Tibial artery (tissue), 4 donors: ENCODE data around the gene CMTM4.
"Not testable (repeated sequence)": the region's sequence is repeated elsewhere in the genome, so short reads cannot be mapped to it uniquely, and the experiment has no call there.

Experiments
- DNase-seq, 2 donors: peaks; one replicate each; pipeline ENCODE4 v3.0.0-alpha.2; 2019
- H3K27ac ChIP-seq, 2 donors: fragments of 200-600 bp; sonication (generic) in 1 of 2; 1 replicate in 1 of 2; 2 replicates in 1 of 2; pipeline ENCODE4 v1.5.1; 2018 to 2019; ENCODE audit warnings: mild to moderate bottlenecking in 1 of 2
- H3K27me3 ChIP-seq, 2 donors: fragments of 200-600 bp; sonication (generic) in 1 of 2; one replicate each; pipeline versions ENCODE4 v1.5.1 to v1.6.0; 2016 to 2019
- H3K36me3 ChIP-seq, 3 donors: fragments of 200-600 bp; sonication (generic) in 2 of 3; one replicate each; pipeline ENCODE4 v1.5.1; 2016 to 2019; ENCODE audit warnings: mild to moderate bottlenecking in 2 of 3
- H3K4me1 ChIP-seq, 4 donors: fragments of 200-600 bp; sonication (generic) in 2 of 4; 1 replicate in 3 of 4; 2 replicates in 1 of 4; pipeline ENCODE4 v1.5.1; 2016 to 2019
- H3K4me3 ChIP-seq, 2 donors: fragments of 200-600 bp; sonication (generic) in 1 of 2; 1 replicate in 1 of 2; 2 replicates in 1 of 2; pipeline ENCODE4 v1.5.1; 2018 to 2019; ENCODE audit warnings: mild to moderate bottlenecking in 2 of 2
- H3K9me3 ChIP-seq, 3 donors: fragments of 200-600 bp; sonication (generic) in 1 of 3; one replicate each; pipeline ENCODE4 v1.5.1; 2016 to 2019
- intact Hi-C: fragments of 100-400 bp; cut with DNase I; formaldehyde crosslinking; loops from one replicate; pipeline ENCODE4 v1.15.0; 2023; ENCODE audit warnings: low total_unique reads
- TF ChIP-seq, protein P1 (sequence below), 2 experiments: fragments of 200-600 bp in 1 of 2; fragments of 450-650 bp in 1 of 2; IDR thresholded peaks; one replicate each; pipeline ENCODE4 v1.5.1; 2017 to 2019; ENCODE audit warnings: antibody characterized with exemption in 2 of 2, mild to moderate bottlenecking in 1 of 2, moderate library complexity in 1 of 2

CMTM4 gene

DNA sequence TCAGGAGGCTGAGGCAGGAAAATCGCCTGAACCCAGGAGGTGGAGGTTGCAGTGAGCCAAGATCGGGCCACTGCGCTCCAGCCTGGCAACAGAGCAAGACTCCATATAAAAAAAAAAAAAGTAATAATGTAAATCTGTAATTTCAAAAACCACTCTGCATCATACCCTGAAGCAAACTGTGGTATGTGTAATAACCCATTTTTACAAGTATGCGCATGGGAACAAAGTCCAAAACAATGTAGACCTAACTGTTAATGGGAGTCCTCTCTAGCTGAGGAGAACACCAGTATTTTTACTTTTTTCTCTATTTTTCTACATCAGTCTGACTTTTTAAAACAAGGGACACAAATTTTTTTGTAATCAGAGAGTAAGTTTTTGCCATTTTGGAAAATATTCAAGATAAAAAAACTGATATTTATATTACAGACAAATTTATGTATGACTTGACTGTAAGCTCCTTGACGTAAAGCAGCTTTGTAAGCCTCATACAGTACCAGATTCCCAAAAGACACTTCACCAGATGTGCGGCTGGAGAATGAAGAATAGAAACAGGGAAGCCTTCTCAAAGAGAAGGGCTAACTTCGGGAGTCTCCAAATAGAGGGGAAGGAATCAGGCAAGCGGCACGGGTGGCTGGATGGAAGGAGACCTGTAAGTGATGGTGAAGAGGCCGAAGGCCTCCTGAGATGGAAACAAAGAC, 25.7 kb downstream of the CMTM4 start:
- no peaks in the 10 kb centered on the region for H3K36me3 ChIP-seq
- TF ChIP-seq, protein P1, sequence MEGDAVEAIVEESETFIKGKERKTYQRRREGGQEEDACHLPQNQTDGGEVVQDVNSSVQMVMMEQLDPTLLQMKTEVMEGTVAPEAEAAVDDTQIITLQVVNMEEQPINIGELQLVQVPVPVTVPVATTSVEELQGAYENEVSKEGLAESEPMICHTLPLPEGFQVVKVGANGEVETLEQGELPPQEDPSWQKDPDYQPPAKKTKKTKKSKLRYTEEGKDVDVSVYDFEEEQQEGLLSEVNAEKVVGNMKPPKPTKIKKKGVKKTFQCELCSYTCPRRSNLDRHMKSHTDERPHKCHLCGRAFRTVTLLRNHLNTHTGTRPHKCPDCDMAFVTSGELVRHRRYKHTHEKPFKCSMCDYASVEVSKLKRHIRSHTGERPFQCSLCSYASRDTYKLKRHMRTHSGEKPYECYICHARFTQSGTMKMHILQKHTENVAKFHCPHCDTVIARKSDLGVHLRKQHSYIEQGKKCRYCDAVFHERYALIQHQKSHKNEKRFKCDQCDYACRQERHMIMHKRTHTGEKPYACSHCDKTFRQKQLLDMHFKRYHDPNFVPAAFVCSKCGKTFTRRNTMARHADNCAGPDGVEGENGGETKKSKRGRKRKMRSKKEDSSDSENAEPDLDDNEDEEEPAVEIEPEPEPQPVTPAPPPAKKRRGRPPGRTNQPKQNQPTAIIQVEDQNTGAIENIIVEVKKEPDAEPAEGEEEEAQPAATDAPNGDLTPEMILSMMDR (IDR thresholded peaks at IDR 0.05): no peak
- no peaks in the 10 kb centered on the region for H3K27me3 ChIP-seq
- H3K4me3 ChIP-seq: no peak overlapping the region
- no peak for DNase-seq
- no peak overlapping the region for H3K27ac ChIP-seq
- intact Hi-C loops: no loop called here
- H3K9me3 ChIP-seq: no peaks in the 10 kb centered on the region
- H3K4me1 ChIP-seq: no peaks in the 10 kb centered on the region

- H3K27ac ChIP-seq: no peak overlapping the region
- H3K4me3 ChIP-seq: no peak overlapping the region
- no peaks in the 10 kb centered on the region for H3K9me3 ChIP-seq
- intact Hi-C loops: no loop called here
- TF ChIP-seq, protein P1 (IDR thresholded peaks at IDR 0.05): no peak
- DNase-seq: no peak
- H3K27me3 ChIP-seq: no peaks in the 10 kb centered on the region
- no peaks in the 10 kb centered on the region for H3K4me1 ChIP-seq
- no peaks in the 10 kb centered on the region for H3K36me3 ChIP-seq
Measured at GRCh38 chr16:66668777-66669444, 27.6 kb downstream of the CMTM4 start.

DNA sequence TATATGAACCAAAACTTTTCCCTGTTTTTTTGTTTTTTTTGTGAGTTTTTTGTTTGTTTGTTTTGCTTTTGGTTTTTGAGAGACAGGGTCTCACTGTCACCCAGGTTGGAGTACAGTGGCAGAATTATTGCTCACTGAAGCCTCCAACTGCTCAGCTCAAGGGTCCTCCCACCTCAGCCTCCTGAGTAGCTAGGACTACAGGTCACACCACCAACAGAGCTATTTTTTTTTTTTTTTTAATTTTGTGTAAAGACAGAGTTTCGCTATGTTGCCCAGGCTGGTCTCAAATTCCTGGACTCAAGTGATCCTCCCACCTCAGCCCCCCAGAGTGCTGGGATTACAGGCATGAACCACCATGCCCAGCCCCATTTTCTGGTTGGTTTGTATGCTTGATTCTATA, 28.6 kb downstream of the CMTM4 start:
- TF ChIP-seq, protein P1 (IDR thresholded peaks at IDR 0.05): no peak
- Histone ChIP-seq H3K27me3 (no peaks in the 10 kb centered on the region), H3K4me1 (peaks cover 0 to under 1% (median 0%) of the 10 kb centered on the region in 4 donors), H3K9me3 (no peaks in the 10 kb centered on the region), H3K36me3 (no peaks in the 10 kb centered on the region), H3K4me3 (no peak overlapping the region), H3K27ac (no peak overlapping the region)
- no peak for DNase-seq
- intact Hi-C loops: no loop called here

DNA sequence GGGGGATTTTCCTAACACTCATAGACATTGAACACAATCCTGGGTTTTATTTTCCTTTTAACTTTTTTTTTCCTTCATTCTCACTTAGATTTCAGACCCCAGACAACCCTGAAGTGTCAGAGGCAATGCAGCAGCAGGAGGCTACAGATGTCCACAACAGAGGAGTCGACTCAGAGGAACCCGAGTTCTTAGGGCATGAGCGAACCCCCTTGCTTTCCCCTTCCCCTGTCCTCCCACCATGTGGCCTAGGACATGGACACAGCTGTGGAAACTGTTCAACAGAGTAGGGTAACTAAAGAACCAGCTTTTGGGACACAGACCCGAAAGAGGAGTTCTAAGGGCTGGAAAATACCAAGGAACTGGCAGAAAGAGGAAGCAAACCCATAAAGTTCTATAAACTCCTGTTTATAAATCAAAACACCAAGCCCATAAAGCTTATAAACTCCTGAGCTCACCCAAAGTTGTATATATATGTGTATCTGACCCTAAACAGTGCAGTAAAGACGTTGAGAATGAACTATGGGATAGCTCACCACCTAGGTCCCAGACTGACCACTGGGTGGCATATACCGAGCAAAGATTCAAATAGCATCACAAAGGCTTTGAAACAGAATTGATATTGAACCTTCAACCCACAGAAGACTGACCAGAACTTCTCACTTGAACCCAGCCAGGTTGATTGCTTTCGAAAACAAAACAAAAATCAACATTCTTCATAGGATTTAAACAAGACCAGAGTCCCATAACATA, 33.9 kb downstream of the CMTM4 start:
- H3K4me1 ChIP-seq: peaks cover 0 to 30% (median 23%) of the 10 kb centered on the region in 4 donors
- no peaks in the 10 kb centered on the region for H3K9me3 ChIP-seq
- TF ChIP-seq, protein P1 (IDR thresholded peaks at IDR 0.05): peak; percentile 54
- H3K27me3 ChIP-seq: no peaks in the 10 kb centered on the region
- H3K4me3 ChIP-seq: no peak overlapping the region
- intact Hi-C loops: no loop called here
- DNase-seq: no peak
- H3K36me3 ChIP-seq: no peaks in the 10 kb centered on the region
- H3K27ac ChIP-seq: peak overlapping the region; percentile 67 to 71

DNA sequence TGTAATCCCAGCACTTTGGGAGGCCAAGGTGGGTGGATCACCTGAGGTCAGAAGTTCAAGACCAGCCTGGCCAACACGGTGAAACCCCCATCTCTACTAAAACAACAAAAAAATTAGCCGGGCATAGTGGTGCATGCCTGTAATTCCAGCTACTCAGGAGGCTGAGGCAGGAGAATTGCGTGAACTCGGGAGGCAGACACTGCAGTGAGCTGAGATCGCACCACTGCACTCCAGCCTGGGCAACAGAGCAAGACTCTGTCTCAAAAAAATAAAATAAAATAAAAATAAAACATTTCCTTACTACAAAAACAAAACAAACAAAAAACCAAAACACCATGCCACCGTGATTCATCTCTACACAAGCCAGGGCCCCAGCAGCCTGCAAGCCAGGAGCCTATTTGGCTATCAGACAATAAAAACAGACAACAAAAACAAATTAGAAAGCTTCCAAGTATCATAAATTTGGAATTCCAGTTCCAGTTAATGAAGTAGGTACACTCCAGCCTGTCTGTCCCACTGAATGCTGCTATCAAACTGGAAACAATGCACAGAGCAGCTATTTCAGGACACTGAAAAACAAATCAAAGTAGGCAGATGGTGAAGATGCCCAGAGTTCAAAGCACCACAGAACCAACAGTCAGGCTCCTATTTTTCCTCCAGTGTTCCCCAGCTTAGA, 34.7 kb downstream of the CMTM4 start:
- H3K4me3 ChIP-seq, H3K36me3 ChIP-seq, H3K9me3 ChIP-seq, DNase-seq, H3K27me3 ChIP-seq, intact Hi-C loops: not testable (repeated sequence)
- peak overlapping the region; percentile 67 to 71 for H3K27ac ChIP-seq
- peaks cover 0 to 30% (median 23%) of the 10 kb centered on the region in 4 donors for H3K4me1 ChIP-seq
